ENCODE results near the gene DCK. TPM values are rescaled to one million over a fixed set of nuclear protein-coding genes. Genes with fewer than 3 reads are reported as not detected.
"Not testable (repeated sequence)": the region's sequence is repeated elsewhere in the genome, so short reads cannot be mapped to it uniquely, and the experiment has no call there.

DCK gene
- polyA plus RNA-seq, 2 donors, result 3.1 to 8.0 TPM

GRCh38 chr4:71050809-71051208 is 57.4 kb downstream of the DCK start:
- H3K9me3 ChIP-seq (ENCODE audit: control insufficient read depth in 2 of 2, insufficient read depth in 1 of 2, low read depth in 1 of 2, low read length in 1 of 2), result no peaks in the 10 kb centered on the region
- H3K36me3 ChIP-seq (ENCODE audit: control insufficient read depth in 2 of 2, insufficient read depth in 2 of 2, low read length in 1 of 2), result no peaks in the 10 kb centered on the region
- no peak overlapping the region for H3K27ac ChIP-seq (ENCODE audit: low read depth in 2 of 2, low read length in 1 of 2)
- 87 to 95% methylated on average over 1 of the region's 1 CpG for WGBS, 2 donors
- H3K4me3 ChIP-seq (ENCODE audit: low read depth in 1 of 2, low read length in 2 of 2), result no peak overlapping the region
- no peaks in the 10 kb centered on the region for H3K27me3 ChIP-seq (ENCODE audit: control insufficient read depth in 1 of 2, insufficient read depth in 2 of 2, low read length in 2 of 2)
- H3K4me1 ChIP-seq (ENCODE audit: control insufficient read depth in 2 of 2, insufficient read depth in 2 of 2, low read length in 1 of 2), result no peaks in the 10 kb centered on the region

- Histone ChIP-seq H3K9me3 (ENCODE audit: control insufficient read depth in 2 of 2, insufficient read depth in 1 of 2, low read depth in 1 of 2, low read length in 1 of 2) (no peaks in the 10 kb centered on the region), H3K4me1 (ENCODE audit: control insufficient read depth in 2 of 2, insufficient read depth in 2 of 2, low read length in 1 of 2) (no peaks in the 10 kb centered on the region), H3K27me3 (ENCODE audit: control insufficient read depth in 1 of 2, insufficient read depth in 2 of 2, low read length in 2 of 2) (no peaks in the 10 kb centered on the region), H3K27ac (ENCODE audit: low read depth in 2 of 2, low read length in 1 of 2) (no peak overlapping the region), H3K36me3 (ENCODE audit: control insufficient read depth in 2 of 2, insufficient read depth in 2 of 2, low read length in 1 of 2) (no peaks in the 10 kb centered on the region), H3K4me3 (ENCODE audit: low read depth in 1 of 2, low read length in 2 of 2) (no peak overlapping the region)
- WGBS, 2 donors, result 73 to 86% methylated on average over 7 of the region's 7 CpGs
These were observed 58.6 kb downstream of the DCK start for GRCh38 chr4:71052034-71052433.

- H3K4me3 ChIP-seq (ENCODE audit: low read depth in 1 of 2, low read length in 2 of 2), result no peak overlapping the region
- no peaks in the 10 kb centered on the region for H3K4me1 ChIP-seq (ENCODE audit: control insufficient read depth in 2 of 2, insufficient read depth in 2 of 2, low read length in 1 of 2)
- no peaks in the 10 kb centered on the region for H3K27me3 ChIP-seq (ENCODE audit: control insufficient read depth in 1 of 2, insufficient read depth in 2 of 2, low read length in 2 of 2)
- 58 to 69% methylated on average over 2 of the region's 2 CpGs for WGBS, 2 donors
- H3K9me3 ChIP-seq (ENCODE audit: control insufficient read depth in 2 of 2, insufficient read depth in 1 of 2, low read depth in 1 of 2, low read length in 1 of 2), result no peaks in the 10 kb centered on the region
- H3K27ac ChIP-seq (ENCODE audit: low read depth in 2 of 2, low read length in 1 of 2), result no peak overlapping the region
- no peaks in the 10 kb centered on the region for H3K36me3 ChIP-seq (ENCODE audit: control insufficient read depth in 2 of 2, insufficient read depth in 2 of 2, low read length in 1 of 2)
These were observed 59.3 kb downstream of the DCK start for GRCh38 chr4:71052716-71053115.

GRCh38 chr4:71053613-71054012 is 60.2 kb downstream of the DCK start:
- not testable (repeated sequence) for H3K4me1 ChIP-seq (ENCODE audit: control insufficient read depth in 2 of 2, insufficient read depth in 2 of 2, low read length in 1 of 2); H3K36me3 ChIP-seq (ENCODE audit: control insufficient read depth in 2 of 2, insufficient read depth in 2 of 2, low read length in 1 of 2); H3K27ac ChIP-seq (ENCODE audit: low read depth in 2 of 2, low read length in 1 of 2); H3K9me3 ChIP-seq (ENCODE audit: control insufficient read depth in 2 of 2, insufficient read depth in 1 of 2, low read depth in 1 of 2, low read length in 1 of 2); H3K27me3 ChIP-seq (ENCODE audit: control insufficient read depth in 1 of 2, insufficient read depth in 2 of 2, low read length in 2 of 2); H3K4me3 ChIP-seq (ENCODE audit: low read depth in 1 of 2, low read length in 2 of 2)
- no CpG with 5 or more reads among the region's 1 CpG for WGBS, 2 donors

DNA sequence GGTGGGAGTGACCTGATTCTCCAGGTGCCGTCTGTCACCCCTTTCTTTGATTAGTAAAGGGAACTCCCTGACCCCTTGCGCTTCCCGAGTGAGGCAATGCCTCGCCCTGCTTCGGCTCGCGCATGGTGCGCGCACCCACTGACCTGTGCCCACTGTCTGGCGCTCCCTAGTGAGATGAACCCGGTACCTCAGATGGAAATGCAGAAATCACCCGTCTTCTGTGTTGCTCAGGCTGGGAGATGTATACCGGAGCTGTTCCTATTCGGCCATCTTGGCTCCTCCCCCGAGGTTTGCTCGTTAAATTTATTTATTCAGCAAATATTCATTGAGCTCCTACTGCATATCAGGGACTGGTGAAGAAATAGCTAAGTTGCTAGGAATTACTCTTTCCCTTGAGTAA is 66.1 kb downstream of the DCK start:
- not testable (repeated sequence) for H3K4me1 ChIP-seq (ENCODE audit: control insufficient read depth in 2 of 2, insufficient read depth in 2 of 2, low read length in 1 of 2); H3K27ac ChIP-seq (ENCODE audit: low read depth in 2 of 2, low read length in 1 of 2); H3K27me3 ChIP-seq (ENCODE audit: control insufficient read depth in 1 of 2, insufficient read depth in 2 of 2, low read length in 2 of 2); H3K36me3 ChIP-seq (ENCODE audit: control insufficient read depth in 2 of 2, insufficient read depth in 2 of 2, low read length in 1 of 2); H3K9me3 ChIP-seq (ENCODE audit: control insufficient read depth in 2 of 2, insufficient read depth in 1 of 2, low read depth in 1 of 2, low read length in 1 of 2); H3K4me3 ChIP-seq (ENCODE audit: low read depth in 1 of 2, low read length in 2 of 2)
- 87 to 89% methylated on average over 7 to 15 of the region's 16 CpGs for WGBS, 2 donors

GRCh38 chr4:71062436-71062835 is 69.0 kb downstream of the DCK start:
- Histone ChIP-seq H3K9me3 (ENCODE audit: control insufficient read depth in 2 of 2, insufficient read depth in 1 of 2, low read depth in 1 of 2, low read length in 1 of 2) (no peaks in the 10 kb centered on the region), H3K4me1 (ENCODE audit: control insufficient read depth in 2 of 2, insufficient read depth in 2 of 2, low read length in 1 of 2) (no peaks in the 10 kb centered on the region), H3K4me3 (ENCODE audit: low read depth in 1 of 2, low read length in 2 of 2) (no peak overlapping the region), H3K36me3 (ENCODE audit: control insufficient read depth in 2 of 2, insufficient read depth in 2 of 2, low read length in 1 of 2) (no peaks in the 10 kb centered on the region), H3K27ac (ENCODE audit: low read depth in 2 of 2, low read length in 1 of 2) (no peak overlapping the region), H3K27me3 (ENCODE audit: control insufficient read depth in 1 of 2, insufficient read depth in 2 of 2, low read length in 2 of 2) (no peaks in the 10 kb centered on the region)
- whole genome bisulfite sequencing, 2 donors, result 90% methylated on average over 2 of the region's 2 CpGs

GRCh38 chr4:71063711-71064110 is 70.3 kb downstream of the DCK start:
- Histone ChIP-seq H3K27ac (ENCODE audit: low read depth in 2 of 2, low read length in 1 of 2) (no peak overlapping the region), H3K4me3 (ENCODE audit: low read depth in 1 of 2, low read length in 2 of 2) (no peak overlapping the region), H3K4me1 (ENCODE audit: control insufficient read depth in 2 of 2, insufficient read depth in 2 of 2, low read length in 1 of 2) (no peaks in the 10 kb centered on the region), H3K27me3 (ENCODE audit: control insufficient read depth in 1 of 2, insufficient read depth in 2 of 2, low read length in 2 of 2) (no peaks in the 10 kb centered on the region), H3K36me3 (ENCODE audit: control insufficient read depth in 2 of 2, insufficient read depth in 2 of 2, low read length in 1 of 2) (no peaks in the 10 kb centered on the region), H3K9me3 (ENCODE audit: control insufficient read depth in 2 of 2, insufficient read depth in 1 of 2, low read depth in 1 of 2, low read length in 1 of 2) (no peaks in the 10 kb centered on the region)
- 87 to 93% methylated on average over 1 of the region's 1 CpG for WGBS, 2 donors

GRCh38 chr4:71064521-71064920 is 71.1 kb downstream of the DCK start:
- Histone ChIP-seq H3K36me3 (ENCODE audit: control insufficient read depth in 2 of 2, insufficient read depth in 2 of 2, low read length in 1 of 2) (no peaks in the 10 kb centered on the region), H3K9me3 (ENCODE audit: control insufficient read depth in 2 of 2, insufficient read depth in 1 of 2, low read depth in 1 of 2, low read length in 1 of 2) (no peaks in the 10 kb centered on the region), H3K4me3 (ENCODE audit: low read depth in 1 of 2, low read length in 2 of 2) (no peak overlapping the region), H3K4me1 (ENCODE audit: control insufficient read depth in 2 of 2, insufficient read depth in 2 of 2, low read length in 1 of 2) (no peaks in the 10 kb centered on the region), H3K27me3 (ENCODE audit: control insufficient read depth in 1 of 2, insufficient read depth in 2 of 2, low read length in 2 of 2) (no peaks in the 10 kb centered on the region), H3K27ac (ENCODE audit: low read depth in 2 of 2, low read length in 1 of 2) (no peak overlapping the region)
- WGBS, 2 donors, result 93 to 96% methylated on average over 6 of the region's 6 CpGs

- no peaks in the 10 kb centered on the region for H3K36me3 ChIP-seq (ENCODE audit: control insufficient read depth in 2 of 2, insufficient read depth in 2 of 2, low read length in 1 of 2)
- no peak overlapping the region for H3K4me3 ChIP-seq (ENCODE audit: low read depth in 1 of 2, low read length in 2 of 2)
- H3K27me3 ChIP-seq (ENCODE audit: control insufficient read depth in 1 of 2, insufficient read depth in 2 of 2, low read length in 2 of 2), result no peaks in the 10 kb centered on the region
- H3K9me3 ChIP-seq (ENCODE audit: control insufficient read depth in 2 of 2, insufficient read depth in 1 of 2, low read depth in 1 of 2, low read length in 1 of 2), result no peaks in the 10 kb centered on the region
- H3K4me1 ChIP-seq (ENCODE audit: control insufficient read depth in 2 of 2, insufficient read depth in 2 of 2, low read length in 1 of 2), result no peaks in the 10 kb centered on the region
- WGBS, 2 donors, result 79 to 93% methylated on average over 2 of the region's 2 CpGs
- H3K27ac ChIP-seq (ENCODE audit: low read depth in 2 of 2, low read length in 1 of 2), result no peak overlapping the region
These were observed 72.6 kb downstream of the DCK start for GRCh38 chr4:71065991-71066510.

DNA sequence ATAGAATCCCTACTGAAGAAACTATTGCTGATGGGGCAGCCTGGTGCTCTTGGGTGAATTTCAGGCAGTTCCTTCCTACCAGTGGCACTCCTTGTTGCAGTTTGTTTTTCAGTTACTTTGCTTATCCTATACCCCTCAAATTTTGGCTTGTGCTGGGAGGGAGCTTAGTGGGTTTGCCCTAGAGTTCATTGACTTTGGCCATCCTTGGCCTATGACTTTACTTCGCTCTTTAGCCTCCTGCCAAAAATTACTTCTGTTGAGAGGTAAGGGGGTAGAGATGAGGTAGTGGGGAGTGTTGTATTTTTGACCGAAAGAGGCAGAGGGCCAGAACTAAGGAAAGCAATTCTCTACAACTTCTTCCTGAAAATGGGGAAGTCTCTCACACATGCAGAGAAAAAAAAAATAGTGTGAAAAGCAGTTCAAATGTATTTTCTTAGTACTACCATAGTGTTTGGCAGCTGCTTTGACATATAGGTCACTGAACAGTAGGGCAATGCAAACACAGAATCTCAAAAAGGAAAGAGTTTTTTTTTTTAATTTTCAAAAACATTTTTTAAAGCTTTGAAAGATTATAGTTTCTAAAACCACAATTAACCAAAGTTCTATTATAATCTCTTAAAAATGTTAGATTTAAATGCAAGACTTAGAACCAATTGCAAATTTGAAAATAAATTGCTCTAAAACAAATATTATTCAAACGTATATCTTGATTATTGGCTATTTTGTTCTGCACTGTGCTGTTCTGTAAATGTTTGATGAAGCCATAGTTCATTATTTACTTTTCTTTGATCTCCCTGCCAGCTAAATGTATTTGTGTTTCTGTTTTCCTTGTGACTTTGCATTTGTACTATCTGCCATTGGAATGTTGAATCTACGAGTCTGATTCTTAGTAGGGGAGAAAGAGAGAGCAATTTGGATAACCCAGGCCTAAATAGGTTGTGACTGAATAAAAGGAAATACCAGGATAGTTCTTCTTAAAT is 73.6 kb downstream of the DCK start:
- Histone ChIP-seq H3K36me3 (ENCODE audit: control insufficient read depth in 2 of 2, insufficient read depth in 2 of 2, low read length in 1 of 2) (no peaks in the 10 kb centered on the region), H3K27ac (ENCODE audit: low read depth in 2 of 2, low read length in 1 of 2) (no peak overlapping the region), H3K27me3 (ENCODE audit: control insufficient read depth in 1 of 2, insufficient read depth in 2 of 2, low read length in 2 of 2) (no peaks in the 10 kb centered on the region), H3K4me3 (ENCODE audit: low read depth in 1 of 2, low read length in 2 of 2) (no peak overlapping the region), H3K4me1 (ENCODE audit: control insufficient read depth in 2 of 2, insufficient read depth in 2 of 2, low read length in 1 of 2) (no peaks in the 10 kb centered on the region), H3K9me3 (ENCODE audit: control insufficient read depth in 2 of 2, insufficient read depth in 1 of 2, low read depth in 1 of 2, low read length in 1 of 2) (no peaks in the 10 kb centered on the region)
- 56 to 59% methylated on average over 4 of the region's 4 CpGs for WGBS, 2 donors
